A549 (cell line): ENCODE results near the gene ERMAP. TPM values are rescaled to one million over a fixed set of nuclear protein-coding genes. Genes with fewer than 3 reads are reported as not detected.

Source experiments
- ATAC-seq, 2 experiments: fragments of 200-7000 bp in 1 of 2; fragments of >200 bp in 1 of 2; cut with Nextera tagmentation in 1 of 2; cut with Tn5 transposase in 1 of 2; 3 replicates each; pipeline versions ENCODE4 v1.8.0 to v1.9.1; 2018 to 2020; ENCODE audit warnings: mild to moderate bottlenecking in 1 of 2, moderate library complexity in 1 of 2
- CTCF ChIA-PET: fragments of 300-600 bp; sonication (Branson Sonifier 250); formaldehyde crosslinking; extraction: SDS; loops from one replicate; lab custom pipeline; 2021; ENCODE audit warnings: antibody characterized with exemption, inconsistent platforms; lab: Yijun Ruan, JAX
- POLR2A ChIA-PET: fragments of 350-600 bp; formaldehyde crosslinking; extraction: SDS; loops from one replicate; lab custom pipeline; 2021; ENCODE audit warnings: antibody characterized with exemption, inconsistent platforms; lab: Yijun Ruan, JAX
- DNase-seq, 2 experiments: peaks; one replicate each; pipeline versions ENCODE4 v3.0.0 to v3.0.0-alpha.2; 2011 to 2016; ENCODE audit warnings: low read depth in 1 of 2, low spot score in 1 of 2
- FAIRE-seq: peaks from 2 replicates; lab custom pipeline; 2011; peaks lifted over from hg19 to GRCh38; lab: Jason Lieb, UNC
- H3K27ac ChIP-seq, 2 experiments: fragments of >200 bp; sonication (Bioruptor Twin); formaldehyde crosslinking; 3 replicates each; pipeline ENCODE4 v1.5.1; 2016 to 2017
- H3K4me1 ChIP-seq: fragments of >200 bp; sonication (Bioruptor Twin); formaldehyde crosslinking; 3 replicates; pipeline ENCODE4 v1.6.1; 2016
- H3K4me2 ChIP-seq: fragments of >200 bp; sonication (Bioruptor Twin); formaldehyde crosslinking; 3 replicates; pipeline ENCODE4 v1.6.1; 2016
- H3K4me3 ChIP-seq: fragments of >200 bp; sonication (Bioruptor Twin); formaldehyde crosslinking; 3 replicates; pipeline ENCODE4 v1.5.1; 2016
- H3K9me3 ChIP-seq: fragments of >200 bp; sonication (Bioruptor Twin); formaldehyde crosslinking; 3 replicates; pipeline ENCODE4 v1.6.1; 2016
- BCL3 ChIP-seq: fragments of >200 bp; sonication (Bioruptor Twin); formaldehyde crosslinking; IDR thresholded peaks from 3 replicates; pipeline ENCODE4 v1.6.1; 2016
- CEBPB ChIP-seq, 2 experiments: fragments of >200 bp in 1 of 2; sonication (Bioruptor Twin) in 1 of 2; formaldehyde crosslinking in 1 of 2; IDR thresholded peaks; 2 replicates each; pipeline ENCODE4 v1.6.1; 2012 to 2016
- CHD4 ChIP-seq: fragments of 200-600 bp; sonication (generic); IDR thresholded peaks from 2 replicates; pipeline ENCODE4 v1.6.1; 2016; ENCODE audit warnings: antibody characterized with exemption, mild to moderate bottlenecking, borderline replicate concordance
- CTCF ChIP-seq: fragments of >200 bp; sonication (Bioruptor Twin); formaldehyde crosslinking; IDR thresholded peaks from 3 replicates; pipeline ENCODE4 v1.5.1; 2016
- EHF ChIP-seq: fragments of 250-450 bp; sonication (Bioruptor Pico); IDR thresholded peaks from 2 replicates; pipeline ENCODE4 v1.5.0; 2020; ENCODE audit warnings: mild to moderate bottlenecking
- EHMT2 ChIP-seq: fragments of 200-600 bp; sonication (generic); IDR thresholded peaks from 2 replicates; pipeline ENCODE4 v1.6.1; 2016; ENCODE audit warnings: antibody characterized with exemption, low read depth, mild to moderate bottlenecking, moderate library complexity
- ELK1 ChIP-seq: fragments of 150-350 bp; IDR thresholded peaks from 2 replicates; pipeline ENCODE4 v1.6.1; 2014; ENCODE audit warnings: low read depth, mild to moderate bottlenecking, low read length
- EP300 ChIP-seq, 2 experiments: fragments of >200 bp; sonication (Bioruptor Twin); formaldehyde crosslinking; IDR thresholded peaks; 2 replicates in 1 of 2; 3 replicates in 1 of 2; pipeline ENCODE4 v1.6.1; 2016 to 2017
- FOSB ChIP-seq: fragments of 250-450 bp; sonication (Bioruptor Pico); IDR thresholded peaks from 2 replicates; pipeline ENCODE4 v1.5.0; 2020; ENCODE audit warnings: mild to moderate bottlenecking, moderate library complexity
- HES2 ChIP-seq: fragments of >200 bp; sonication (Bioruptor Twin); formaldehyde crosslinking; IDR thresholded peaks from 2 replicates; pipeline ENCODE4 v1.6.1; 2016
- HEYL ChIP-seq: fragments of 250-450 bp; sonication (Bioruptor Pico); IDR thresholded peaks from 2 replicates; pipeline ENCODE4 v1.8.0; 2021; ENCODE audit warnings: mild to moderate bottlenecking, moderate library complexity
- HMGXB4 ChIP-seq: fragments of 250-450 bp; sonication (Bioruptor Pico); IDR thresholded peaks from 2 replicates; pipeline ENCODE4 v1.5.0; 2021; ENCODE audit warnings: mild to moderate bottlenecking, moderate library complexity, borderline replicate concordance
- HOXB13 ChIP-seq: fragments of 250-450 bp; sonication (Bioruptor Pico); IDR thresholded peaks from 2 replicates; pipeline ENCODE4 v1.5.0; 2020; ENCODE audit warnings: low read depth, mild to moderate bottlenecking, moderate library complexity
- MYC ChIP-seq: IDR thresholded peaks from 2 replicates; pipeline ENCODE4 v1.6.1; 2012; ENCODE audit warnings: mild to moderate bottlenecking, inconsistent platforms, low read length, improper control_type of control experiment, borderline replicate concordance
- NFE2L2 ChIP-seq: fragments of 150-350 bp; conservative IDR thresholded peaks from 2 replicates; pipeline ENCODE4 v1.6.1; 2014; ENCODE audit warnings: low read length
- NR3C1 ChIP-seq: fragments of >200 bp; sonication (Bioruptor Twin); formaldehyde crosslinking; IDR thresholded peaks from 3 replicates; pipeline ENCODE4 v1.6.1; 2017
- PBX3 ChIP-seq: IDR thresholded peaks from 2 replicates; pipeline ENCODE4 v1.6.1; 2012
- POLR2A ChIP-seq: IDR thresholded peaks from 2 replicates; pipeline ENCODE4 v1.6.1; 2012; ENCODE audit warnings: mild to moderate bottlenecking, low read length
- POLR2AphosphoS2 ChIP-seq: conservative IDR thresholded peaks from 2 replicates; pipeline ENCODE4 v1.6.1; 2012; ENCODE audit warnings: low read length, improper control_type of control experiment, inconsistent platforms
- RARB ChIP-seq: fragments of 250-450 bp; sonication (Bioruptor Pico); IDR thresholded peaks from 2 replicates; pipeline ENCODE4 v1.8.0; 2021; ENCODE audit warnings: mild to moderate bottlenecking, moderate library complexity
- REST ChIP-seq: fragments of 200-600 bp; sonication (generic); IDR thresholded peaks from 2 replicates; pipeline ENCODE4 v1.6.1; 2016; ENCODE audit warnings: antibody characterized with exemption, mild to moderate bottlenecking, moderate library complexity
- RFX5 ChIP-seq: fragments of 450-650 bp; IDR thresholded peaks from 2 replicates; pipeline ENCODE4 v1.7.1; 2014; ENCODE audit warnings: antibody characterized with exemption, mild to moderate bottlenecking, moderate library complexity
- SREBF2 ChIP-seq: fragments of 450-650 bp; IDR thresholded peaks from 2 replicates; pipeline ENCODE4 v1.6.1; 2014; ENCODE audit warnings: mild to moderate bottlenecking, moderate library complexity
- TFCP2L1 ChIP-seq: fragments of 250-450 bp; sonication (Bioruptor Pico); IDR thresholded peaks from 2 replicates; pipeline ENCODE4 v1.5.0; 2021; ENCODE audit warnings: mild to moderate bottlenecking
- TP53 ChIP-seq: fragments of 250-450 bp; sonication (Bioruptor Pico); IDR thresholded peaks from 2 replicates; pipeline ENCODE4 v1.5.0; 2021; ENCODE audit warnings: mild to moderate bottlenecking, moderate library complexity
- WGBS: methylation state at CpG from one replicate; pipeline ENCODE4 v1.1.6; 2017; ENCODE audit errors: missing lambda C conversion rate; 5-methylcytosine and 5-hydroxymethylcytosine counted together
- polyA plus RNA-seq, 4 experiments: library from polyadenylated mRNA; depleted of rRNA in 3 of 4; stranded (reverse); fragments of >200 nt; fragmentation: RNase III in 1 of 4; extraction: RNeasy Plus Mini Kit Qiagen cat#74134 plus additional on column Dnase treatment in 1 of 4; gene quantifications; 2 replicates in 3 of 4; 3 replicates in 1 of 4; pipeline ENCODE4 v1.2.3, GENCODE V29; 2011 to 2017

ERMAP gene
- polyA plus RNA-seq, 2 of the 4 experiments (the other 2 are of a cell fraction), result 5.4 to 10.7 TPM

- TF ChIP-seq REST, result no peak
Measured at GRCh38 chr1:42860339-42861013, 43.6 kb downstream of the ERMAP start (continued).

GRCh38 chr1:42861014-42861399 is 44.1 kb downstream of the ERMAP start:
- no peak for DNase-seq
- H3K9me3 ChIP-seq, result no peaks in the 10 kb centered on the region
- POLR2A ChIA-PET, result no interaction called here
- H3K4me2 ChIP-seq, result no peak overlapping the region
- CTCF ChIA-PET, result interaction anchor here (1.0 kb wide), 2 partner anchors 17 to 83 kb away, joined by 3 read pairs; no protein-coding TSS in a partner anchor
- H3K4me1 ChIP-seq, result peaks cover 8% of the 10 kb centered on the region
- no peak for FAIRE-seq
- H3K4me3 ChIP-seq, result no peak overlapping the region
- TF ChIP-seq NFE2L2 (no peak), HES2 (no peak), RARB (CRISPR knock-in tag) (no peak), RFX5 (no peak), EHMT2 (no peak), FOSB (no peak)
- no peak overlapping the region for H3K27ac ChIP-seq
- no peak for ATAC-seq

- no peak for ATAC-seq
- H3K9me3 ChIP-seq, result no peaks in the 10 kb centered on the region
- FAIRE-seq, result no peak
- no peak overlapping the region for H3K27ac ChIP-seq
- DNase-seq, result no peak
- H3K4me1 ChIP-seq, result no peaks in the 10 kb centered on the region
- no peak overlapping the region for H3K4me3 ChIP-seq
- 43% methylated on average over 5 of the region's 5 CpGs for WGBS
- no peak for TF ChIP-seq HEYL (CRISPR knock-in tag)
- no peak for TF ChIP-seq RARB (CRISPR knock-in tag)
- TF ChIP-seq ELK1, result no peak
- TF ChIP-seq POLR2AphosphoS2, result no peak
- no peak for TF ChIP-seq CEBPB (IDR thresholded peaks at IDR 0.05)
- no peak for TF ChIP-seq EHF
- no peak for TF ChIP-seq HOXB13
- no peak for TF ChIP-seq SREBF2
- TF ChIP-seq MYC, result no peak
- TF ChIP-seq RFX5, result no peak
- TF ChIP-seq HMGXB4 (CRISPR knock-in tag), result no peak
- no peak for TF ChIP-seq TFCP2L1 (CRISPR knock-in tag)
- TF ChIP-seq EP300 (IDR thresholded peaks at IDR 0.05), result no peak
- TF ChIP-seq CHD4, result no peak
- TF ChIP-seq BCL3, result no peak
- no peak for TF ChIP-seq PBX3
- TF ChIP-seq NR3C1, result no peak
- TF ChIP-seq POLR2A, result no peak
- no peak for TF ChIP-seq TP53
- no peak for TF ChIP-seq CTCF
- ChIA-PET CTCF (interaction anchor here (2.0 kb wide), 1 partner anchor 20 kb away, joined by 5 read pairs; the partner anchor contains the start of gene ZNF691), POLR2A (no interaction called here)
- no peak overlapping the region for H3K4me2 ChIP-seq
Measured at GRCh38 chr1:42866549-42866948, 49.6 kb downstream of the ERMAP start.
